Endodermal cell (in vitro differentiated cells): ENCODE measurements around the gene RILPL1. TPM values are rescaled to one million over a fixed set of nuclear protein-coding genes. Genes with fewer than 3 reads are reported as not detected.

Source experiments
- DNase-seq: peaks from one replicate; pipeline ENCODE4 v3.0.0-alpha.2; 2017
- H3K27ac ChIP-seq: 2 replicates; pipeline ENCODE4 v1.5.1; 2013; ENCODE audit warnings: mild to moderate bottlenecking, low read depth, low read length, moderate library complexity
- H3K27me3 ChIP-seq: 2 replicates; pipeline ENCODE4 v1.6.1; 2013; ENCODE audit warnings: mild to moderate bottlenecking, low read length, moderate library complexity; ENCODE audit not compliant: insufficient read depth, control insufficient read depth, poor library complexity, severe bottlenecking
- H3K36me3 ChIP-seq: 2 replicates; pipeline ENCODE4 v1.7.0; 2013; ENCODE audit warnings: mild to moderate bottlenecking, low read length, moderate library complexity; ENCODE audit not compliant: control insufficient read depth, insufficient read depth
- H3K4me1 ChIP-seq: one replicate; pipeline ENCODE4 v1.7.0; 2013; ENCODE audit warnings: low read length; ENCODE audit not compliant: control insufficient read depth, insufficient read depth
- H3K4me3 ChIP-seq: 2 replicates; pipeline ENCODE4 v1.5.1; 2013; ENCODE audit warnings: mild to moderate bottlenecking, low read length, moderate library complexity
- H3K9ac ChIP-seq: 2 replicates; pipeline ENCODE4 v1.6.1; 2013; ENCODE audit warnings: mild to moderate bottlenecking, low read length, moderate library complexity; ENCODE audit not compliant: poor library complexity, severe bottlenecking; ENCODE audit errors: extremely low read depth
- H3K9me3 ChIP-seq: 2 replicates; pipeline ENCODE4 v1.6.1; 2013; ENCODE audit warnings: mild to moderate bottlenecking, low read length, moderate library complexity; ENCODE audit not compliant: control insufficient read depth
- H3K27ac Mint-ChIP-seq: 2 replicates; pipeline ENCODE4 v1.8.0; 2020; ENCODE audit warnings: mixed read lengths
- H3K27me3 Mint-ChIP-seq: 2 replicates; pipeline ENCODE4 v1.8.0; 2021; ENCODE audit warnings: mild to moderate bottlenecking, mixed read lengths; ENCODE audit not compliant: insufficient read depth
- H3K36me3 Mint-ChIP-seq: 2 replicates; pipeline ENCODE4 v1.8.0; 2020; ENCODE audit warnings: low read depth, mixed read lengths
- H3K4me1 Mint-ChIP-seq: 2 replicates; pipeline ENCODE4 v1.8.0; 2020; ENCODE audit warnings: mixed read lengths
- H3K4me3 Mint-ChIP-seq: 2 replicates; pipeline ENCODE4 v1.8.0; 2020; ENCODE audit warnings: mild to moderate bottlenecking, moderate library complexity, mixed read lengths
- H3K9me3 Mint-ChIP-seq: 2 replicates; pipeline ENCODE4 v1.8.0; 2020; ENCODE audit warnings: mild to moderate bottlenecking, mixed read lengths
- WGBS, 2 experiments: methylation state at CpG; one replicate each; pipeline versions ENCODE4 v1.1.5 to v1.1.7; 2013; ENCODE audit warnings: missing lambda C conversion rate in 2 of 2, mixed read lengths in 1 of 2; ENCODE audit not compliant: insufficient coverage in 1 of 2, insufficient read length in 1 of 2; 5-methylcytosine and 5-hydroxymethylcytosine counted together
- total RNA-seq, 2 donors: library from RNA; stranded (reverse); fragmentation: NEBNext Ultra II Directional in 1 of 2; extraction: Animal tissue kit (Norgen Biotek cat#: 25700) in 1 of 2; gene quantifications; 2 replicates in 1 of 2; 3 replicates in 1 of 2; pipeline ENCODE4 v1.2.1, GENCODE V29; 2021
- TF ChIP-seq, protein P1 (sequence below): fragments of 200-600 bp; sonication (generic); conservative IDR thresholded peaks from 2 replicates; pipeline ENCODE4 v1.5.0; 2021; ENCODE audit warnings: antibody characterized with exemption, mild to moderate bottlenecking

RILPL1 gene
- total RNA-seq, 2 donors from 2014 or later: 19.0 to 25.2 TPM

- H3K27me3 ChIP-seq: no peaks in the 10 kb centered on the region
- Mint-ChIP-seq H3K9me3 (no peaks in the 10 kb centered on the region), H3K4me3 (peak overlapping the region; percentile 76), H3K27me3 (peaks cover 5% of the 10 kb centered on the region), H3K4me1 (peaks cover 5% of the 10 kb centered on the region), H3K36me3 (peaks cover 13% of the 10 kb centered on the region), H3K27ac (peak overlapping the region; percentile 52)
- no peaks in the 10 kb centered on the region for H3K9me3 ChIP-seq
- H3K4me1 ChIP-seq: no peaks in the 10 kb centered on the region
- peak overlapping the region; percentile 88 for H3K4me3 ChIP-seq
- TF ChIP-seq, protein P1, sequence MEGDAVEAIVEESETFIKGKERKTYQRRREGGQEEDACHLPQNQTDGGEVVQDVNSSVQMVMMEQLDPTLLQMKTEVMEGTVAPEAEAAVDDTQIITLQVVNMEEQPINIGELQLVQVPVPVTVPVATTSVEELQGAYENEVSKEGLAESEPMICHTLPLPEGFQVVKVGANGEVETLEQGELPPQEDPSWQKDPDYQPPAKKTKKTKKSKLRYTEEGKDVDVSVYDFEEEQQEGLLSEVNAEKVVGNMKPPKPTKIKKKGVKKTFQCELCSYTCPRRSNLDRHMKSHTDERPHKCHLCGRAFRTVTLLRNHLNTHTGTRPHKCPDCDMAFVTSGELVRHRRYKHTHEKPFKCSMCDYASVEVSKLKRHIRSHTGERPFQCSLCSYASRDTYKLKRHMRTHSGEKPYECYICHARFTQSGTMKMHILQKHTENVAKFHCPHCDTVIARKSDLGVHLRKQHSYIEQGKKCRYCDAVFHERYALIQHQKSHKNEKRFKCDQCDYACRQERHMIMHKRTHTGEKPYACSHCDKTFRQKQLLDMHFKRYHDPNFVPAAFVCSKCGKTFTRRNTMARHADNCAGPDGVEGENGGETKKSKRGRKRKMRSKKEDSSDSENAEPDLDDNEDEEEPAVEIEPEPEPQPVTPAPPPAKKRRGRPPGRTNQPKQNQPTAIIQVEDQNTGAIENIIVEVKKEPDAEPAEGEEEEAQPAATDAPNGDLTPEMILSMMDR: no peak
- peak overlapping the region; percentile 44 for H3K9ac ChIP-seq
- 6 to 7% methylated on average over 21 to 79 of the region's 79 CpGs for WGBS, 2 experiments
- peak; percentile 89 for DNase-seq
- H3K27ac ChIP-seq: no peak overlapping the region
- H3K36me3 ChIP-seq: peaks cover 13% of the 10 kb centered on the region
Measured at GRCh38 chr12:123532808-123533649, 490 bp downstream of the RILPL1 start.

DNA sequence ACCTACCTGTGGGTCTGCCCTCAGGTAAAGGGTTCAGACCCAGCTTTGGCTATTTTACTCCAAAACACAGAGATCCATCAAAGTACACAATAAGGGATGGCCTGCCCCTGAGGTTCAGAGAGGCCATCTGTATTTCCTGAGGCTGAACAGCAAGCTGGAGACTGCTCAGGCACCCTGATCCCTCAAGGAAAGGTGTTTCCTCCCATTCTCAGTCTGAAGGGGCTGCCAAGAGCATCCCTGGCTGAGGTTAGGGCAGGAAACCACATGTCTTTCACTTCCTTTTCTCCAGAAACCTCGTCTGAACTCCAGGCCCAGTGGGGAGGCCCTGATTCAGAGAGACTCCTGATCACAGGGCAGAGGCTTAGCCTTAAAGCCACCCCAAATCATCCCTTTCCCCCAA lies 1.5 kb downstream of the RILPL1 start:
- peaks cover 17% of the 10 kb centered on the region for H3K36me3 ChIP-seq
- Mint-ChIP-seq H3K9me3 (no peaks in the 10 kb centered on the region), H3K36me3 (peaks cover 18% of the 10 kb centered on the region), H3K4me1 (peaks cover 5% of the 10 kb centered on the region), H3K4me3 (peak overlapping the region; percentile 76), H3K27me3 (peaks cover 2% of the 10 kb centered on the region), H3K27ac (no peak overlapping the region)
- H3K4me1 ChIP-seq: no peaks in the 10 kb centered on the region
- H3K9me3 ChIP-seq: no peaks in the 10 kb centered on the region
- H3K9ac ChIP-seq: no peak overlapping the region
- peak overlapping the region; percentile 88 for H3K4me3 ChIP-seq
- 55% methylated on average over 1 of the region's 1 CpG; no CpG with 5 or more reads in 1 of the 2 experiments for WGBS, 2 experiments
- TF ChIP-seq, protein P1: no peak
- no peak overlapping the region for H3K27ac ChIP-seq
- no peaks in the 10 kb centered on the region for H3K27me3 ChIP-seq
- DNase-seq: peak; percentile 62

GRCh38 chr12:123531091-123531490 lies 2.4 kb downstream of the RILPL1 start:
- Histone ChIP-seq H3K4me1 (no peaks in the 10 kb centered on the region), H3K9me3 (no peaks in the 10 kb centered on the region), H3K4me3 (no peak overlapping the region), H3K27me3 (no peaks in the 10 kb centered on the region), H3K9ac (no peak overlapping the region), H3K36me3 (peaks cover 22% of the 10 kb centered on the region), H3K27ac (no peak overlapping the region)
- no peak overlapping the region for H3K4me3 Mint-ChIP-seq
- peaks cover 25% of the 10 kb centered on the region for H3K36me3 Mint-ChIP-seq
- peaks cover 5% of the 10 kb centered on the region for H3K4me1 Mint-ChIP-seq
- H3K9me3 Mint-ChIP-seq: no peaks in the 10 kb centered on the region
- H3K27me3 Mint-ChIP-seq: peaks cover 1% of the 10 kb centered on the region
- 95 to 97% methylated on average over 7 of the region's 7 CpGs for WGBS, 2 experiments
- TF ChIP-seq, protein P1: no peak
- DNase-seq: no peak
- H3K27ac Mint-ChIP-seq: no peak overlapping the region
